HEK293 (cell line): Measurements from ENCODE around the gene CNRIP1.

Source experiments
- CTCF ChIA-PET: fragments of 350-600 bp; formaldehyde crosslinking; extraction: SDS; loops from one replicate; lab custom pipeline; 2021; ENCODE audit warnings: antibody characterized with exemption; lab: Yijun Ruan, JAX
- POLR2A ChIA-PET: fragments of 300-600 bp; formaldehyde crosslinking; extraction: SDS; loops from one replicate; lab custom pipeline; 2020; ENCODE audit warnings: antibody characterized with exemption, inconsistent platforms; lab: Yijun Ruan, JAX
- H3K27ac ChIP-seq: fragments of 200-500 bp; sonication (Bioruptor generic); 2 replicates; pipeline ENCODE4 v1.5.1; 2014; ENCODE audit warnings: low read depth, low read length, control low read depth, inconsistent platforms; ENCODE audit errors: extremely low read depth
- H3K36me3 ChIP-seq, 2 experiments: fragments of 200-500 bp in 1 of 2; sonication (Bioruptor generic) in 1 of 2; 1 replicate in 1 of 2; 2 replicates in 1 of 2; pipeline ENCODE4 v1.5.1; 2014 to 2017; ENCODE audit warnings: inconsistent platforms in 2 of 2, low read length in 2 of 2; ENCODE audit not compliant: control insufficient read depth in 2 of 2, insufficient read depth in 1 of 2
- H3K4me1 ChIP-seq: fragments of 200-500 bp; sonication (Bioruptor generic); 2 replicates; pipeline ENCODE4 v1.5.1; 2014; ENCODE audit warnings: mild to moderate bottlenecking, low read length, inconsistent platforms; ENCODE audit not compliant: control insufficient read depth, insufficient read depth
- H3K4me3 ChIP-seq: 2 replicates; pipeline ENCODE4 v1.5.1; 2011; ENCODE audit warnings: low read depth, mild to moderate bottlenecking, control low read depth, low read length, moderate library complexity
- H3K9me3 ChIP-seq: fragments of 200-500 bp; sonication (Bioruptor generic); 2 replicates; pipeline ENCODE4 v1.5.1; 2014; ENCODE audit warnings: low read depth, low read length, inconsistent platforms; ENCODE audit not compliant: control insufficient read depth, insufficient read depth
- IKZF3 ChIP-seq: fragments of 450-650 bp; IDR thresholded peaks from 2 replicates; pipeline ENCODE4 v1.5.0; 2018; ENCODE audit warnings: missing biosample characterization, mild to moderate bottlenecking, missing genetic modification characterization, moderate library complexity
- ZNF335 ChIP-seq: fragments of 450-650 bp; formaldehyde crosslinking; conservative IDR thresholded peaks from 2 replicates; pipeline ENCODE4 v1.5.1; 2016; ENCODE audit warnings: missing biosample characterization, missing genetic modification characterization
- ZNF560 ChIP-seq: fragments of 450-650 bp; formaldehyde crosslinking; IDR thresholded peaks from 2 replicates; pipeline ENCODE4 v1.5.1; 2017; ENCODE audit warnings: missing biosample characterization, missing genetic modification characterization, borderline replicate concordance
- ZNF561 ChIP-seq: fragments of 450-650 bp; IDR thresholded peaks from 2 replicates; pipeline ENCODE4 v1.5.1; 2018; ENCODE audit warnings: missing biosample characterization, missing genetic modification characterization, borderline replicate concordance
- ZNF610 ChIP-seq: fragments of 450-650 bp; formaldehyde crosslinking; IDR thresholded peaks from 2 replicates; pipeline ENCODE4 v1.5.1; 2016; ENCODE audit warnings: missing biosample characterization, missing genetic modification characterization, borderline replicate concordance
- ZNF624 ChIP-seq: fragments of 450-650 bp; formaldehyde crosslinking; IDR thresholded peaks from 2 replicates; pipeline ENCODE4 v1.5.1; 2017; ENCODE audit warnings: missing biosample characterization, missing genetic modification characterization
- TF ChIP-seq, protein P1 (sequence below): fragments of 450-650 bp; formaldehyde crosslinking; IDR thresholded peaks from 2 replicates; pipeline ENCODE4 v1.5.1; 2016; ENCODE audit warnings: missing biosample characterization, missing genetic modification characterization
- TF ChIP-seq, protein P2 (sequence below): fragments of 450-650 bp; formaldehyde crosslinking; IDR thresholded peaks from 2 replicates; pipeline ENCODE4 v1.5.1; 2016; ENCODE audit warnings: missing biosample characterization, missing genetic modification characterization
- TF ChIP-seq, protein P3 (sequence below): fragments of 450-650 bp; formaldehyde crosslinking; IDR thresholded peaks from 2 replicates; pipeline ENCODE4 v1.5.1; 2016; ENCODE audit warnings: missing biosample characterization, missing genetic modification characterization
- TF ChIP-seq, protein P4 (sequence below): fragments of 450-650 bp; IDR thresholded peaks from 2 replicates; pipeline ENCODE4 v1.5.1; 2018; ENCODE audit warnings: missing biosample characterization, mild to moderate bottlenecking, missing genetic modification characterization
- TF ChIP-seq, protein P5 (sequence below): fragments of 450-650 bp; formaldehyde crosslinking; IDR thresholded peaks from 2 replicates; pipeline ENCODE4 v1.5.1; 2016; ENCODE audit warnings: missing biosample characterization, missing genetic modification characterization

Gene CNRIP1

DNA sequence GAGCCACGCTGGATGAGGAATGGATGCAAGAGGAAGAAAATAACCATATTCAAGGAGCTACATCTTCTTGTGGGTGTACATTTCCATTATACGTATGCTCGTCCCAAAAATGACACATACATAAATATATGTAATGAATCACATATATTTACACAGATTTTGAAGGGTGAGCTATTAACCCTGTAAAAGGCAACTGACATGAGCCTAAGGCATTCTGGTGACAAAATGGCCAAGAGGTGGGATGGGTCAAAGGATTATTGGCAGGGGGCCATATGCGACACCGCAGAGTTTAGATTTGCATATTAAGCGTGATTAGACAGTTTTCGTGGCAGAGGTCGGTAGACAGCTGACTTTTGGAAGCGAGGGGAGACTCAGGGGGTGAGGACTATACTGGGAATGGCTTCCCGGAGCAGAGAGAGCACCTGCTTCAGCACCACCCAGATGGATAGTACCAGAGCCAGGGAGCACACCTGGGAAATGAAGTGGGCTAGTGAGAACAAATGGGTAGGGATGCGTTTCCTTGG is 431 bp upstream of the CNRIP1 start (continued):
- TF ChIP-seq ZNF561 (tag by site-specific recombination) = peak; percentile 70; the same call in 1 of the 2 replicates
- TF ChIP-seq, all 188 proteins: peak for 14

DNA sequence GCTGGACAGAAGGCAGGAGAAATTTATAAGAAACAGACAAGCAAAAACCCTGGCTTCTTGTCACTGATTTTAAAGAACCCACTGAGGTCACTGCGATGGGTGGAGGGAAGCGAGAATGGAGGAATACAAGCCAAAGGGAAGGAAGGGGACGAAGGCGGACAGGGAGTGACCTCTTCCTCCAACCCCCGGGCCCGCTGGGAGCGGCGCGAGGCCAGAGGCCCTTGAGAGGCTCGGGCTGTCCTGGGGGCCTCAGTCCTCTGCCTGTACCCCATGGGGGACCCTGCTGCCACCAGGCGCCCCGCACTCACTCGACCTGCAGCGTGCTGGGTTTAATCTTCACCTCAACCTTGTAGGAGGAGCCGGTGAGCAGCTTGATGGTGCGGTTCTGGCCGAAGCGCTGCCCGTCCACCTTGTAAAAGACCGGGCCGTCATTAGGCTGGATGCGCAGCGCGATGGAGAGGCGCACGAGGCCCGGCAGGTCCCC is 793 bp downstream of the CNRIP1 start:
- no peaks in the 10 kb centered on the region for H3K4me1 ChIP-seq
- peaks cover 4 to 26% of the 10 kb centered on the region in 2 experiments for H3K36me3 ChIP-seq
- POLR2A ChIA-PET = no interaction called here
- H3K9me3 ChIP-seq = no peaks in the 10 kb centered on the region
- peak overlapping the region; percentile 65 for H3K4me3 ChIP-seq
- CTCF ChIA-PET = interaction anchor here (1.3 kb wide), 1 partner anchor 33 kb away, joined by 3 read pairs; no protein-coding TSS in a partner anchor
- peak overlapping the region; percentile 49; the same call in 1 of the 2 replicates for H3K27ac ChIP-seq
- TF ChIP-seq ZNF335 (tag by site-specific recombination) = peak; percentile 69
- TF ChIP-seq, protein P1, sequence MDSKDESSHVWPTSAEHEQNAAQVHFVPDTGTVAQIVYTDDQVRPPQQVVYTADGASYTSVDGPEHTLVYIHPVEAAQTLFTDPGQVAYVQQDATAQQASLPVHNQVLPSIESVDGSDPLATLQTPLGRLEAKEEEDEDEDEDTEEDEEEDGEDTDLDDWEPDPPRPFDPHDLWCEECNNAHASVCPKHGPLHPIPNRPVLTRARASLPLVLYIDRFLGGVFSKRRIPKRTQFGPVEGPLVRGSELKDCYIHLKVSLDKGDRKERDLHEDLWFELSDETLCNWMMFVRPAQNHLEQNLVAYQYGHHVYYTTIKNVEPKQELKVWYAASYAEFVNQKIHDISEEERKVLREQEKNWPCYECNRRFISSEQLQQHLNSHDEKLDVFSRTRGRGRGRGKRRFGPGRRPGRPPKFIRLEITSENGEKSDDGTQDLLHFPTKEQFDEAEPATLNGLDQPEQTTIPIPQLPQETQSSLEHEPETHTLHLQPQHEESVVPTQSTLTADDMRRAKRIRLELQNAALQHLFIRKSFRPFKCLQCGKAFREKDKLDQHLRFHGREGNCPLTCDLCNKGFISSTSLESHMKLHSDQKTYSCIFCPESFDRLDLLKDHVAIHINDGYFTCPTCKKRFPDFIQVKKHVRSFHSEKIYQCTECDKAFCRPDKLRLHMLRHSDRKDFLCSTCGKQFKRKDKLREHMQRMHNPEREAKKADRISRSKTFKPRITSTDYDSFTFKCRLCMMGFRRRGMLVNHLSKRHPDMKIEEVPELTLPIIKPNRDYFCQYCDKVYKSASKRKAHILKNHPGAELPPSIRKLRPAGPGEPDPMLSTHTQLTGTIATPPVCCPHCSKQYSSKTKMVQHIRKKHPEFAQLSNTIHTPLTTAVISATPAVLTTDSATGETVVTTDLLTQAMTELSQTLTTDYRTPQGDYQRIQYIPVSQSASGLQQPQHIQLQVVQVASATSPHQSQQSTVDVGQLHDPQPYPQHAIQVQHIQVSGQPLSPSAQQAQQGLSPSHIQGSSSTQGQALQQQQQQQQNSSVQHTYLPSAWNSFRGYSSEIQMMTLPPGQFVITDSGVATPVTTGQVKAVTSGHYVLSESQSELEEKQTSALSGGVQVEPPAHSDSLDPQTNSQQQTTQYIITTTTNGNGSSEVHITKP = peak; percentile 75
- TF ChIP-seq, protein P2, sequence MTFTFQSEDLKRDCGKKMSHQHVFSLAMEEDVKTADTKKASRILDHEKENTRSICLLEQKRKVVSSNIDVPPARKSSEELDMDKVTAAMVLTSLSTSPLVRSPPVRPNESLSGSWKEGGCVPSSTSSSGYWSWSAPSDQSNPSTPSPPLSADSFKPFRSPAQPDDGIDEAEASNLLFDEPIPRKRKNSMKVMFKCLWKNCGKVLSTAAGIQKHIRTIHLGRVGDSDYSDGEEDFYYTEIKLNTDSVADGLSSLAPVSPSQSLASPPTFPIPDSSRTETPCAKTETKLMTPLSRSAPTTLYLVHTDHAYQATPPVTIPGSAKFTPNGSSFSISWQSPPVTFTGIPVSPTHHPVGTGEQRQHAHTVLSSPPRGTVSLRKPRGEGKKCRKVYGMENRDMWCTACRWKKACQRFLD (tag by site-specific recombination) = no peak
- TF ChIP-seq ZNF624 = no peak
- TF ChIP-seq, protein P3, sequence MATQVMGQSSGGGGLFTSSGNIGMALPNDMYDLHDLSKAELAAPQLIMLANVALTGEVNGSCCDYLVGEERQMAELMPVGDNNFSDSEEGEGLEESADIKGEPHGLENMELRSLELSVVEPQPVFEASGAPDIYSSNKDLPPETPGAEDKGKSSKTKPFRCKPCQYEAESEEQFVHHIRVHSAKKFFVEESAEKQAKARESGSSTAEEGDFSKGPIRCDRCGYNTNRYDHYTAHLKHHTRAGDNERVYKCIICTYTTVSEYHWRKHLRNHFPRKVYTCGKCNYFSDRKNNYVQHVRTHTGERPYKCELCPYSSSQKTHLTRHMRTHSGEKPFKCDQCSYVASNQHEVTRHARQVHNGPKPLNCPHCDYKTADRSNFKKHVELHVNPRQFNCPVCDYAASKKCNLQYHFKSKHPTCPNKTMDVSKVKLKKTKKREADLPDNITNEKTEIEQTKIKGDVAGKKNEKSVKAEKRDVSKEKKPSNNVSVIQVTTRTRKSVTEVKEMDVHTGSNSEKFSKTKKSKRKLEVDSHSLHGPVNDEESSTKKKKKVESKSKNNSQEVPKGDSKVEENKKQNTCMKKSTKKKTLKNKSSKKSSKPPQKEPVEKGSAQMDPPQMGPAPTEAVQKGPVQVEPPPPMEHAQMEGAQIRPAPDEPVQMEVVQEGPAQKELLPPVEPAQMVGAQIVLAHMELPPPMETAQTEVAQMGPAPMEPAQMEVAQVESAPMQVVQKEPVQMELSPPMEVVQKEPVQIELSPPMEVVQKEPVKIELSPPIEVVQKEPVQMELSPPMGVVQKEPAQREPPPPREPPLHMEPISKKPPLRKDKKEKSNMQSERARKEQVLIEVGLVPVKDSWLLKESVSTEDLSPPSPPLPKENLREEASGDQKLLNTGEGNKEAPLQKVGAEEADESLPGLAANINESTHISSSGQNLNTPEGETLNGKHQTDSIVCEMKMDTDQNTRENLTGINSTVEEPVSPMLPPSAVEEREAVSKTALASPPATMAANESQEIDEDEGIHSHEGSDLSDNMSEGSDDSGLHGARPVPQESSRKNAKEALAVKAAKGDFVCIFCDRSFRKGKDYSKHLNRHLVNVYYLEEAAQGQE = 0 out of 2 replicates have a peak, but pooled peaks have one; percentile 27

DNA sequence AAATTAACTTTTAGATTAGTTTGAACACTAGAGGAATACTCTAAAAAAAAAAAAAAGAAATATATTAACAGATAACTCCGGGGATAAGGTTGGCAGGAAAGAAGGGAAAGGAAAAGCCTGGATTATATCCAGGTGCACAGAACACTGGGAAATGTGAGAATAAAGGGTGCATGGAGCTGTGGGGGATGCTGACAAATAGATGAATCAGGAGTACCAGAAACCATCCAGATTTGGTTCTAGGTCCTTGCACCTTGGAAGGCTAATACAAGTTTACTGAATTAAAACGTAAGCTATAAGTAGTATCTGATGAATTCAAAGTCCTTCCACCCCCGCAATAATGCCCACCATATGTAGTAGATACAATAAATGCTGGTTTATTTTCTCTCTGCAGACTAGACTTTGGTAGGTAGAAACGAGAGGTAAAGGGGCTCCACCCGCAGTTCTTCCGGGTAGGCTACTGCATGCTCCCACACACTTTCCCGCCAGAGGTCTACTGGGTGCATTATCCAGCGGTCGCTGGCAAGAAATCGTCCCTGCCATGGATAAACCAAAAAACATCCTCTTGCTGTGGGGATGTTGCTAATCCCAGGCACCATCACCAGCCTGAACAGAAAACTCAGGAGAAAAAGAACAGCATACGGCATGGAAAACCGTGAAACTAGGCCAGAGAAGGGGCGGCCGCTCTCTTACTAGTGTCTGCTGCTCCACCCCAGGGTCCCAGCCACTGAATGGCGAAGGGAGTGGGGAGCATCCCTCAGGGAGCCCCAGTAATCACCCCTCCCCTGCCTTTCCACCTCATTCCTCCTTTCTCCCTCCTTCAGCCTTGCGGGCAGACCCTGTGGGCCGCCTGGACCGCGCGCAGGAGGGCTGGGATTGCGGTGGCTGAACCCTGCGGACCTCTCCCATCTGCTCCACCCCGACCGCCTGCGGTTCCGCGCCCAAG is 1.5 kb downstream of the CNRIP1 start:
- TF ChIP-seq ZNF610 (no peak), ZNF560 (tag by site-specific recombination) (no peak), IKZF3 (no peak)
- TF ChIP-seq, protein P4, sequence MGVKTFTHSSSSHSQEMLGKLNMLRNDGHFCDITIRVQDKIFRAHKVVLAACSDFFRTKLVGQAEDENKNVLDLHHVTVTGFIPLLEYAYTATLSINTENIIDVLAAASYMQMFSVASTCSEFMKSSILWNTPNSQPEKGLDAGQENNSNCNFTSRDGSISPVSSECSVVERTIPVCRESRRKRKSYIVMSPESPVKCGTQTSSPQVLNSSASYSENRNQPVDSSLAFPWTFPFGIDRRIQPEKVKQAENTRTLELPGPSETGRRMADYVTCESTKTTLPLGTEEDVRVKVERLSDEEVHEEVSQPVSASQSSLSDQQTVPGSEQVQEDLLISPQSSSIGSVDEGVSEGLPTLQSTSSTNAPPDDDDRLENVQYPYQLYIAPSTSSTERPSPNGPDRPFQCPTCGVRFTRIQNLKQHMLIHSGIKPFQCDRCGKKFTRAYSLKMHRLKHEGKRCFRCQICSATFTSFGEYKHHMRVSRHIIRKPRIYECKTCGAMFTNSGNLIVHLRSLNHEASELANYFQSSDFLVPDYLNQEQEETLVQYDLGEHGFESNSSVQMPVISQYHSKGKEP = no peak
- TF ChIP-seq, protein P5, sequence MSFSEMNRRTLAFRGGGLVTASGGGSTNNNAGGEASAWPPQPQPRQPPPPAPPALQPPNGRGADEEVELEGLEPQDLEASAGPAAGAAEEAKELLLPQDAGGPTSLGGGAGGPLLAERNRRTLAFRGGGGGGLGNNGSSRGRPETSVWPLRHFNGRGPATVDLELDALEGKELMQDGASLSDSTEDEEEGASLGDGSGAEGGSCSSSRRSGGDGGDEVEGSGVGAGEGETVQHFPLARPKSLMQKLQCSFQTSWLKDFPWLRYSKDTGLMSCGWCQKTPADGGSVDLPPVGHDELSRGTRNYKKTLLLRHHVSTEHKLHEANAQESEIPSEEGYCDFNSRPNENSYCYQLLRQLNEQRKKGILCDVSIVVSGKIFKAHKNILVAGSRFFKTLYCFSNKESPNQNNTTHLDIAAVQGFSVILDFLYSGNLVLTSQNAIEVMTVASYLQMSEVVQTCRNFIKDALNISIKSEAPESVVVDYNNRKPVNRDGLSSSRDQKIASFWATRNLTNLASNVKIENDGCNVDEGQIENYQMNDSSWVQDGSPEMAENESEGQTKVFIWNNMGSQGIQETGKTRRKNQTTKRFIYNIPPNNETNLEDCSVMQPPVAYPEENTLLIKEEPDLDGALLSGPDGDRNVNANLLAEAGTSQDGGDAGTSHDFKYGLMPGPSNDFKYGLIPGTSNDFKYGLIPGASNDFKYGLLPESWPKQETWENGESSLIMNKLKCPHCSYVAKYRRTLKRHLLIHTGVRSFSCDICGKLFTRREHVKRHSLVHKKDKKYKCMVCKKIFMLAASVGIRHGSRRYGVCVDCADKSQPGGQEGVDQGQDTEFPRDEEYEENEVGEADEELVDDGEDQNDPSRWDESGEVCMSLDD = no peak
- Histone ChIP-seq H3K27ac (no peak overlapping the region), H3K4me1 (no peaks in the 10 kb centered on the region), H3K36me3 (peaks cover 4 to 33% of the 10 kb centered on the region in 2 experiments), H3K4me3 (peak overlapping the region; percentile 65), H3K9me3 (no peaks in the 10 kb centered on the region)
- POLR2A ChIA-PET = no interaction called here
- CTCF ChIA-PET = interaction anchor here (0.6 to 0.7 kb wide), 2 partner anchors 10 to 64 kb away, joined by 3 to 4 read pairs; no protein-coding TSS in a partner anchor
